Osteoblast (primary cell): ENCODE measurements around the gene DOK4. TPM values are rescaled to one million over a fixed set of nuclear protein-coding genes. Genes with fewer than 3 reads are reported as not detected.
A peak's percentile ranks its signal among the peaks of the same experiment; 100 is the strongest.

Experiments
- DNase-seq: peaks from one replicate; pipeline ENCODE4 v3.0.0; 2011; ENCODE audit warnings: low spot score, mixed read lengths; ENCODE audit not compliant: insufficient read length; ENCODE audit errors: missing footprints
- H2AFZ ChIP-seq: 2 replicates; pipeline ENCODE4 v1.6.0; 2011; ENCODE audit warnings: mild to moderate bottlenecking, low read length
- H3K27ac ChIP-seq: 2 replicates; pipeline ENCODE4 v1.5.1; 2011; ENCODE audit warnings: mild to moderate bottlenecking, low read depth, low read length, moderate library complexity
- H3K27me3 ChIP-seq: 2 replicates; pipeline ENCODE4 v1.6.0; 2012; ENCODE audit warnings: mild to moderate bottlenecking, control low read depth, inconsistent platforms, low read length, moderate library complexity; ENCODE audit not compliant: insufficient read depth
- H3K36me3 ChIP-seq: 2 replicates; pipeline ENCODE4 v1.5.1; 2011; ENCODE audit warnings: mild to moderate bottlenecking, low read length, control low read depth, moderate library complexity; ENCODE audit not compliant: insufficient read depth
- H3K4me1 ChIP-seq: 2 replicates; pipeline ENCODE4 v1.5.1; 2011; ENCODE audit warnings: mild to moderate bottlenecking, low read length, control low read depth, moderate library complexity; ENCODE audit not compliant: insufficient read depth
- H3K4me2 ChIP-seq: 2 replicates; pipeline ENCODE4 v1.6.0; 2011; ENCODE audit warnings: mild to moderate bottlenecking, low read length; ENCODE audit not compliant: insufficient read depth
- H3K4me3 ChIP-seq: fragments of 200-600 bp; sonication (generic); 3 replicates; pipeline ENCODE4 v1.5.1; 2012; ENCODE audit warnings: mild to moderate bottlenecking, low read length, inconsistent platforms; ENCODE audit not compliant: insufficient read depth
- H3K79me2 ChIP-seq: 2 replicates; pipeline ENCODE4 v1.6.0; 2012; ENCODE audit warnings: mild to moderate bottlenecking, low read length, control low read depth, inconsistent platforms; ENCODE audit not compliant: insufficient read depth
- H3K9me3 ChIP-seq: 2 replicates; pipeline ENCODE4 v1.5.1; 2011; ENCODE audit warnings: low read depth, low read length, control low read depth
- H4K20me1 ChIP-seq: 2 replicates; pipeline ENCODE4 v1.6.0; 2012; ENCODE audit warnings: mild to moderate bottlenecking, low read length, control low read depth; ENCODE audit not compliant: insufficient read depth
- CTCF ChIP-seq: IDR thresholded peaks from 2 replicates; pipeline ENCODE4 v1.5.1; 2011; ENCODE audit warnings: mild to moderate bottlenecking, low read depth, low read length, moderate library complexity; ENCODE audit errors: extremely low read depth
- total RNA-seq: library from RNA; depleted of rRNA; stranded (reverse); fragments of >200 nt; gene quantifications from 2 replicates; pipeline ENCODE4 v1.2.3, GENCODE V29; 2012

Gene DOK4
- total RNA-seq, 1 donor: 29.0 TPM

- no peak overlapping the region for H2AFZ ChIP-seq
- H3K27me3 ChIP-seq: peaks cover 13% of the 10 kb centered on the region
- H4K20me1 ChIP-seq: peaks cover 6% of the 10 kb centered on the region
- peak; percentile 59 for DNase-seq
- no peak overlapping the region for H3K4me3 ChIP-seq
- no peaks in the 10 kb centered on the region for H3K36me3 ChIP-seq
- no peaks in the 10 kb centered on the region for H3K9me3 ChIP-seq
- H3K79me2 ChIP-seq: peaks cover 8% of the 10 kb centered on the region
- H3K4me2 ChIP-seq: no peak overlapping the region
- peaks cover 22% of the 10 kb centered on the region for H3K4me1 ChIP-seq
- no peak overlapping the region for H3K27ac ChIP-seq
- TF ChIP-seq CTCF: no peak
Measured at GRCh38 chr16:57534337-57534880, 48.1 kb upstream of the DOK4 start.

- TF ChIP-seq CTCF: no peak
- peak; percentile 68 for DNase-seq
- H3K27ac ChIP-seq: no peak overlapping the region
- H3K4me3 ChIP-seq: no peak overlapping the region
- no peaks in the 10 kb centered on the region for H3K9me3 ChIP-seq
- H2AFZ ChIP-seq: no peak overlapping the region
- H3K36me3 ChIP-seq: no peaks in the 10 kb centered on the region
- H3K4me1 ChIP-seq: peaks cover 22% of the 10 kb centered on the region
- H4K20me1 ChIP-seq: peaks cover 6% of the 10 kb centered on the region
- peaks cover 11% of the 10 kb centered on the region for H3K27me3 ChIP-seq
- no peak overlapping the region for H3K4me2 ChIP-seq
- peaks cover 8% of the 10 kb centered on the region for H3K79me2 ChIP-seq
Measured at GRCh38 chr16:57533431-57534336, 47.4 kb upstream of the DOK4 start.

- H3K27me3 ChIP-seq: peaks cover 4% of the 10 kb centered on the region
- H3K4me3 ChIP-seq: no peak overlapping the region
- H3K9me3 ChIP-seq: no peaks in the 10 kb centered on the region
- H2AFZ ChIP-seq: no peak overlapping the region
- H3K36me3 ChIP-seq: no peaks in the 10 kb centered on the region
- no peak for DNase-seq
- peaks cover 8% of the 10 kb centered on the region for H3K79me2 ChIP-seq
- H4K20me1 ChIP-seq: peaks cover 6% of the 10 kb centered on the region
- no peak for TF ChIP-seq CTCF
- peaks cover 22% of the 10 kb centered on the region for H3K4me1 ChIP-seq
- H3K27ac ChIP-seq: no peak overlapping the region
- no peak overlapping the region for H3K4me2 ChIP-seq
Measured at GRCh38 chr16:57532266-57532625, 46.0 kb upstream of the DOK4 start.

- Histone ChIP-seq H3K4me1 (peaks cover 17% of the 10 kb centered on the region), H3K36me3 (no peaks in the 10 kb centered on the region), H3K4me3 (no peak overlapping the region), H3K9me3 (no peaks in the 10 kb centered on the region), H3K4me2 (no peak overlapping the region), H2AFZ (no peak overlapping the region), H4K20me1 (peaks cover 6% of the 10 kb centered on the region), H3K27ac (no peak overlapping the region), H3K79me2 (peaks cover 8% of the 10 kb centered on the region), H3K27me3 (peaks cover under 1% of the 10 kb centered on the region)
- TF ChIP-seq CTCF: no peak
- peak; percentile 70 for DNase-seq
Measured at GRCh38 chr16:57531635-57532265, 45.5 kb upstream of the DOK4 start.
